ENCODE results near the gene AFF1.

Gene AFF1

DNA sequence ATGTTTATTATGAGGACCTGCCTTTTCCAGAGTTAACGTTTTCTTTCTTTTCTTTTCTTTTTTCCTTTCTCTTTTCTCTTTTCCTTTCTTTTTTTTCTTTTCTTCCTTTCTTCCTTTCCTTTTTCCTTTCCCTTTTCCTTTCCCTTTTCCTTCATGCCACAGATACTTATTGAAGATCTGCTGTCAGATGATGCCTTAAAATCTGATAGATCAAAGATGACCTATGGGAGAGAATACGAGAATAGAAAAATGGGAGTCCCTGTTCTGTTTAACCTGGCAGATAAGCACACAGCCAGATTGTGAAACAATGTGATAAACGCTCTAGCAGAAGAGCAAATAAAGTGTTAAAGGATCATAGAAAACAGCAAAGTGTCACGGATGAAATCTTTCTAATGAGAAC, 38.9 kb downstream of the AFF1 start:
- TF ChIP-seq REST (IDR thresholded peaks at IDR 0.05; ENCODE audit: insufficient read depth in 1 of 2, low read depth in 2 of 2, low read length in 2 of 2) (no peak), TAF1 (IDR thresholded peaks at IDR 0.05; ENCODE audit: borderline replicate concordance, insufficient read depth, low read length) (no peak), SIN3A (IDR thresholded peaks at IDR 0.05; ENCODE audit: borderline replicate concordance, insufficient read depth, low read length) (no peak), POLR2AphosphoS5 (IDR thresholded peaks at IDR 0.05; ENCODE audit: low read depth, low read length) (no peak), FOXP2 (optimal IDR thresholded peaks at IDR 0.05; ENCODE audit: borderline replicate concordance, extremely low read depth, extremely low read length, insufficient read depth) (no peak)

DNA sequence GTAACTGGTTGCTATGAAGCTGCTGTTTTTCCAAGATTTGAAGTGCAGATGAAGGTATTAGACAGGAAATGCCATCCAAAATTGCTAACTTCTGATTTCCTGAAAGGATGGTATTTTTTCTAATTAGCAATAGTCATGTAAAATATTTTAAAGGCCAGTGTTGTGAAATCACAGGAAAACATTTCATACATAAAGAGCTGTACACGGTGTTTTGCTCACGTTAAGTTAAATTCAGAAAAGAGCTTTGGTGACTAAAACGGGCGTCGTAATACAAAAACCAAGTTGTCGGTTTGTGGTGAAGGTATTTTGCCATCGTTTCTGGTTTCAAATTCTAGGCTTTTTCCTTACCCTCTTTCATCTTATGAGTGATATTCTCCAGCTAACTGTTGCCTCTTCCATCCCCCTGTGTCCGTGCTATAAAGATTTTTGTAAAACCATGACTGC, 39.8 kb downstream of the AFF1 start:
- TF ChIP-seq TAF1 (IDR thresholded peaks at IDR 0.05; ENCODE audit: borderline replicate concordance, insufficient read depth, low read length) (no peak), POLR2AphosphoS5 (IDR thresholded peaks at IDR 0.05; ENCODE audit: low read depth, low read length) (no peak), REST (IDR thresholded peaks at IDR 0.05; ENCODE audit: insufficient read depth in 1 of 2, low read depth in 2 of 2, low read length in 2 of 2) (no peak), FOXP2 (optimal IDR thresholded peaks at IDR 0.05; ENCODE audit: borderline replicate concordance, extremely low read depth, extremely low read length, insufficient read depth) (no peak), SIN3A (IDR thresholded peaks at IDR 0.05; ENCODE audit: borderline replicate concordance, insufficient read depth, low read length) (no peak)

- TF ChIP-seq TAF1 (IDR thresholded peaks at IDR 0.05; ENCODE audit: borderline replicate concordance, insufficient read depth, low read length), result no peak
- TF ChIP-seq SIN3A (IDR thresholded peaks at IDR 0.05; ENCODE audit: borderline replicate concordance, insufficient read depth, low read length), result no peak
- TF ChIP-seq REST (IDR thresholded peaks at IDR 0.05; ENCODE audit: insufficient read depth in 1 of 2, low read depth in 2 of 2, low read length in 2 of 2), result no peak
- no peak for TF ChIP-seq FOXP2 (optimal IDR thresholded peaks at IDR 0.05; ENCODE audit: borderline replicate concordance, extremely low read depth, extremely low read length, insufficient read depth)
- no peak for TF ChIP-seq POLR2AphosphoS5 (IDR thresholded peaks at IDR 0.05; ENCODE audit: low read depth, low read length)
Measured at GRCh38 chr4:86975927-86976326, 41.1 kb downstream of the AFF1 start.

GRCh38 chr4:86976801-86977485, 42.1 kb downstream of the AFF1 start:
- TF ChIP-seq TAF1 (IDR thresholded peaks at IDR 0.05; ENCODE audit: borderline replicate concordance, insufficient read depth, low read length), result no peak
- no peak for TF ChIP-seq FOXP2 (optimal IDR thresholded peaks at IDR 0.05; ENCODE audit: borderline replicate concordance, extremely low read depth, extremely low read length, insufficient read depth)
- TF ChIP-seq REST (IDR thresholded peaks at IDR 0.05; ENCODE audit: insufficient read depth in 1 of 2, low read depth in 2 of 2, low read length in 2 of 2), result no peak
- no peak for TF ChIP-seq POLR2AphosphoS5 (IDR thresholded peaks at IDR 0.05; ENCODE audit: low read depth, low read length)
- no peak for TF ChIP-seq SIN3A (IDR thresholded peaks at IDR 0.05; ENCODE audit: borderline replicate concordance, insufficient read depth, low read length)

Measured in PFSK-1 (cell line).